Gastroesophageal sphincter (tissue), 3 donors: ENCODE data around the gene APEH.

Experiments used
- EP300 ChIP-seq: sonication (generic); formaldehyde crosslinking; IDR thresholded peaks from one replicate; pipeline ENCODE4 v1.6.1; 2017; ENCODE audit warnings: antibody characterized with exemption, mild to moderate bottlenecking
- POLR2A ChIP-seq, 2 donors: fragments of 450-650 bp; IDR thresholded peaks; one replicate each; pipeline ENCODE4 v1.6.1; 2017; ENCODE audit warnings: antibody characterized with exemption in 2 of 2, mild to moderate bottlenecking in 2 of 2, moderate library complexity in 1 of 2
- POLR2AphosphoS5 ChIP-seq: sonication (generic); formaldehyde crosslinking; IDR thresholded peaks from one replicate; pipeline ENCODE4 v1.6.1; 2017; ENCODE audit warnings: antibody characterized with exemption
- TF ChIP-seq, protein P1 (sequence below), 4 experiments: fragments of 200-600 bp in 2 of 4; fragments of 450-650 bp in 2 of 4; sonication (generic) in 1 of 4; IDR thresholded peaks; one replicate each; pipeline ENCODE4 v1.5.1; 2017 to 2019; ENCODE audit warnings: antibody characterized with exemption in 4 of 4, mild to moderate bottlenecking in 2 of 4, moderate library complexity in 2 of 4

DNA sequence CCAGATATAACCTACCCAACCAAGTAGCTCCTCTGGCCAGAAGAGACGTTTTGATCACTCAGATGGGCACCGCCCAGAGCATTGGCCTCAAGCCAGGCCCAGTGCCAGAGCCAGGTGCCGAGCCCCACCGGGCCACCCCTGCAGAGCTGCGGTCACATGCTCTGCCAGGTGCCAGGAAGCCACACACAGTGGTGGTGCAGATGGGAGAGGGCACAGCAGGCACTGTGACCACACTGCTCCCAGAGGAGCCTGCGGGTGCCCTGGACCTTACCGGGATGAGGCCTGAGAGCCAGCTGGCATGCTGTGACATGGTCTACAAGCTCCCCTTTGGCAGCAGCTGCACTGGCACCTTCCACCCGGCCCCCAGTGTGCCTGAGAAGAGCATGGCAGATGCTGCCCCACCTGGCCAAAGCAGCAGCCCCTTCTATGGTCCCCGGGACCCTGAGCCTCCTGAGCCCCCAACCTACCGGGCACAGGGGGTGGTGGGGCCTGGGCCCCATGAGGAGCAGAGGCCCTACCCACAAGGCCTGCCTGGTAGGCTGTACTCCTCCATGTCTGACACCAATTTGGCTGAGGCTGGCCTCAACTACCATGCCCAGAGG lies 19.1 kb upstream of the APEH start:
- no peak for TF ChIP-seq POLR2A (IDR thresholded peaks at IDR 0.05)
- TF ChIP-seq, protein P1, sequence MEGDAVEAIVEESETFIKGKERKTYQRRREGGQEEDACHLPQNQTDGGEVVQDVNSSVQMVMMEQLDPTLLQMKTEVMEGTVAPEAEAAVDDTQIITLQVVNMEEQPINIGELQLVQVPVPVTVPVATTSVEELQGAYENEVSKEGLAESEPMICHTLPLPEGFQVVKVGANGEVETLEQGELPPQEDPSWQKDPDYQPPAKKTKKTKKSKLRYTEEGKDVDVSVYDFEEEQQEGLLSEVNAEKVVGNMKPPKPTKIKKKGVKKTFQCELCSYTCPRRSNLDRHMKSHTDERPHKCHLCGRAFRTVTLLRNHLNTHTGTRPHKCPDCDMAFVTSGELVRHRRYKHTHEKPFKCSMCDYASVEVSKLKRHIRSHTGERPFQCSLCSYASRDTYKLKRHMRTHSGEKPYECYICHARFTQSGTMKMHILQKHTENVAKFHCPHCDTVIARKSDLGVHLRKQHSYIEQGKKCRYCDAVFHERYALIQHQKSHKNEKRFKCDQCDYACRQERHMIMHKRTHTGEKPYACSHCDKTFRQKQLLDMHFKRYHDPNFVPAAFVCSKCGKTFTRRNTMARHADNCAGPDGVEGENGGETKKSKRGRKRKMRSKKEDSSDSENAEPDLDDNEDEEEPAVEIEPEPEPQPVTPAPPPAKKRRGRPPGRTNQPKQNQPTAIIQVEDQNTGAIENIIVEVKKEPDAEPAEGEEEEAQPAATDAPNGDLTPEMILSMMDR (IDR thresholded peaks at IDR 0.05), result no peak
- TF ChIP-seq EP300, result no peak
- TF ChIP-seq POLR2AphosphoS5, result no peak
